Type B pancreatic cell (in vitro differentiated cells): Measurements from ENCODE around the gene TRAPPC13. TPM values are rescaled to one million over a fixed set of nuclear protein-coding genes. Genes with fewer than 3 reads are reported as not detected.
"Not testable (repeated sequence)": the region's sequence is repeated elsewhere in the genome, so short reads cannot be mapped to it uniquely, and the experiment has no call there.

ENCODE experiments used
- DNase-seq: peaks from one replicate; pipeline ENCODE4 v3.0.0; 2021; ENCODE audit warnings: mixed read lengths; ENCODE audit not compliant: unreplicated experiment; ENCODE audit errors: extremely low spot score
- H3K27ac Mint-ChIP-seq: 2 replicates; pipeline ENCODE4 v1.8.0; 2021; ENCODE audit warnings: mild to moderate bottlenecking, mixed read lengths
- H3K27me3 Mint-ChIP-seq: 2 replicates; pipeline ENCODE4 v1.8.0; 2021; ENCODE audit warnings: mixed read lengths
- H3K36me3 Mint-ChIP-seq: 2 replicates; pipeline ENCODE4 v1.8.0; 2021; ENCODE audit warnings: mixed read lengths
- H3K4me1 Mint-ChIP-seq: one replicate; pipeline ENCODE4 v1.8.0; 2021; ENCODE audit warnings: mixed read lengths; ENCODE audit not compliant: unreplicated experiment
- H3K4me3 Mint-ChIP-seq: 2 replicates; pipeline ENCODE4 v1.8.0; 2021; ENCODE audit warnings: mild to moderate bottlenecking, mixed read lengths
- H3K9me3 Mint-ChIP-seq: 2 replicates; pipeline ENCODE4 v1.8.0; 2021; ENCODE audit warnings: mixed read lengths
- CTCF ChIP-seq: fragments of 200-600 bp; sonication (generic); conservative IDR thresholded peaks from 2 replicates; pipeline ENCODE4 v1.5.0; 2021; ENCODE audit warnings: antibody characterized with exemption, mild to moderate bottlenecking
- long read RNA-seq: library from polyadenylated mRNA; unstranded; transcript quantifications from one replicate; pipeline ENCODE4 v2.0.0, GENCODE V29; 2020
- total RNA-seq: library from RNA; stranded (reverse); gene quantifications from 2 replicates; pipeline ENCODE4 v1.2.1, GENCODE V29; 2021; ENCODE audit warnings: low replicate concordance

TRAPPC13 gene
- total RNA-seq: 13.5 and 18.0 TPM in 2 replicates
- long read RNA-seq, transcript TRAPPC13-201 (12 exons, 2,715 nt): major isoform, 10 of 61 reads
- long read RNA-seq, transcript TRAPPC13-208 (12 exons, 1,410 nt): minor isoform, 5 of 61 reads
- long read RNA-seq, partial matches to known transcripts: 4 of 61 reads
- long read RNA-seq, other reads (novel, unspliced or antisense): 36 of 61 reads

- peak; percentile 73 for DNase-seq
- H3K36me3 Mint-ChIP-seq: peaks cover 3% of the 10 kb centered on the region
- no peaks in the 10 kb centered on the region for H3K9me3 Mint-ChIP-seq
- H3K27me3 Mint-ChIP-seq: no peaks in the 10 kb centered on the region
- H3K4me3 Mint-ChIP-seq: peak within 1 kb of the TSS; percentile 98
- H3K4me1 Mint-ChIP-seq: peaks cover 18% of the 10 kb centered on the region
- peak; percentile 46 for TF ChIP-seq CTCF
- H3K27ac Mint-ChIP-seq: peak within 1 kb of the TSS; percentile 96
Measured at GRCh38 chr5:65624571-65625555, at the start of gene TRAPPC13, which contains the start of gene SHLD3. TRAPPC13 (plus strand) TSS chr5:65625027; CDS start chr5:65625061, 34 bp downstream. SHLD3 (plus strand) TSS chr5:65625027; CDS start chr5:65629588, 4,561 bp downstream.

- no peaks in the 10 kb centered on the region for H3K4me1 Mint-ChIP-seq
- H3K27ac Mint-ChIP-seq: no peak overlapping the region
Measured at GRCh38 chr5:65577141-65577540, 47.7 kb upstream of the TRAPPC13 start.

GRCh38 chr5:65588694-65589093 is 36.1 kb upstream of the TRAPPC13 start:
- H3K36me3 Mint-ChIP-seq: peaks cover 18% of the 10 kb centered on the region
- no peak for DNase-seq
- no peaks in the 10 kb centered on the region for H3K4me1 Mint-ChIP-seq
- H3K27me3 Mint-ChIP-seq: no peaks in the 10 kb centered on the region
- no peak overlapping the region for H3K27ac Mint-ChIP-seq
- H3K9me3 Mint-ChIP-seq: no peaks in the 10 kb centered on the region
- no peak overlapping the region for H3K4me3 Mint-ChIP-seq
- peak; percentile 28 for TF ChIP-seq CTCF

More at GRCh38 chr5:65577141-65577540, 47.7 kb upstream of the TRAPPC13 start:
- DNase-seq: no peak
- Mint-ChIP-seq H3K4me3 (no peak overlapping the region), H3K9me3 (no peaks in the 10 kb centered on the region), H3K27me3 (no peaks in the 10 kb centered on the region), H3K36me3 (peaks cover 33% of the 10 kb centered on the region)
- no peak for TF ChIP-seq CTCF

- not testable (repeated sequence) for H3K4me1 Mint-ChIP-seq, H3K27me3 Mint-ChIP-seq, DNase-seq, H3K27ac Mint-ChIP-seq, H3K4me3 Mint-ChIP-seq
- Mint-ChIP-seq H3K36me3 (peaks cover 59% of the 10 kb centered on the region), H3K9me3 (peaks cover 20% of the 10 kb centered on the region)
Measured at GRCh38 chr5:65601761-65602160, 23.1 kb upstream of the TRAPPC13 start.

GRCh38 chr5:65611524-65611923 is 13.3 kb upstream of the TRAPPC13 start:
- H3K4me1 Mint-ChIP-seq: no peaks in the 10 kb centered on the region
- peaks cover 22% of the 10 kb centered on the region for H3K36me3 Mint-ChIP-seq
- DNase-seq: no peak
- peak overlapping the region; percentile 15 for H3K4me3 Mint-ChIP-seq
- H3K27me3 Mint-ChIP-seq: no peaks in the 10 kb centered on the region
- H3K9me3 Mint-ChIP-seq: no peaks in the 10 kb centered on the region
- no peak for TF ChIP-seq CTCF
- H3K27ac Mint-ChIP-seq: peak overlapping the region; percentile 42
